CD4-positive, alpha-beta T cell treated with Interleukin-21 for 1 hour (primary cell): ENCODE measurements around the gene HBB.

Experiments used
- DNase-seq: peaks from one replicate; pipeline ENCODE4 v3.0.0-alpha.2; 2020

The HBB gene

DNA sequence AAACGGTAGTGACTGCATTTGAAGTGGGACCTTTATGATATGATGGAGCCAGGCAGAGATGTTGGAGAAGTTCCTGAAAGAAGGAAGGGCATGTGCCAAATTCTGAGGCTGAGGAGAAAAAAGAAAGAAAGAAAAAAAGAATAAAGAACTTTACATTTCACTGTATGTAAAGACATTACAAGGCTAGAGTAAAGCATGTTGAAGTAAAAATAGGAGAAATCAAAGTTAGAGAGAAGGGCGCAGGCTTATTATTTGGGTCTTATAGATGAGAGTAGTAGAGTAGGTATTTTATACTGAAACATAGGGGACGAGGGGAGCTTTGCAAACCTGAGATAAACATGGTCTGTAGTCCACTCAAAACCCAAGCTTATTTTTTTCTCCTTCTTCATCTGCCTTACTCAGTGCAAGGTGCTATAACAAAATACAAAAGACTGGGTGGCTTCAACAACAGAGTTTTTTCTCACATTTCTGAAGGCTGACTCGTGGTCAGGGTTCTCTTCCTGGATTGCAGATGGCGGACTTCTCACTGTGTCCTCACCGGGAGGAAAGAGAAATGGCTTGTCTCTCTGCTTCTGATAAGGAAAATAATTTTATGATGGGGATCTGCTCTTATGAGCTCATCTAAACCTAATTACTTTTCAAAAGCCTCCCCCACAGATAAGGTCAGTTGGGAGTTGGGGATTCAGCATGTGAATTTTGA, 20.1 kb upstream of the HBB start:
- DNase-seq = no peak

- DNase-seq = no peak
These were observed 18.3 kb upstream of the HBB start for GRCh38 chr11:5245155-5245554.

DNA sequence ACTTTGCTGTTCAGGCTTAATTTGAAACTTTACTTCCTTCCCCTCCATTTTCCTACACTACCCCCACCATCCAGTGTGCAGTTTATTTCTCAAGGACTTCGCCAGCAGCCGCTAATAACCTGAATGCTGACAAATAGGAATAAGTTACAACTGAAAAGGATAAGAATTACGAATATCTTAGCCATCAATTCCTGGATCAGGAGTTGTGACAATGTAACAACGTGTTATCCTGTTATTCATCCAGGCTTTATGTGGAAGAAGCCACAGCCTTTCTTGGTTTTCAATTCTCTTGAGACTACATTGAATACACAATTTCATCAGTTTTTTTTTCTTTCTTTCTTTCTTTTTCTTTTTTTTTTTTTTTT, 16.9 kb upstream of the HBB start:
- no peak for DNase-seq

GRCh38 chr11:5242933-5243815, 16.3 kb upstream of the HBB start:
- DNase-seq = no peak

DNA sequence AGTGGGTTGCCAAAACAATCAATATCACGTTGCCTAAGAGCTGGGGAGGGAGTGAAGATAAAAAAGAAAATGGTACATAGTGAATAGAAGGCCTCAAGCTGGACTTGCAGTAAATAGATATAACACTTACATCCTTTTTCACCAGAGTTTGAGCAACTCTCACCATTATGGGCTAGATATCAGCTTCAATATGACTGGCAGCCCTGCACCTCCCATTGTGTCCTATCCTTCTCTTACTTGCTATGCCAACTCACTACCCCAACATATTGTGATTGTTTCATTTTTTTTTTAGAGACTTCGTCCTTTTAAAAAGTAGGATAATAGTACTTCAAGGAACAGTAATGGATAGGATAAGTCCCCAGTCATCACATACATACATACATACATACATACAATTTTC, 15.3 kb upstream of the HBB start:
- no peak for DNase-seq

DNA sequence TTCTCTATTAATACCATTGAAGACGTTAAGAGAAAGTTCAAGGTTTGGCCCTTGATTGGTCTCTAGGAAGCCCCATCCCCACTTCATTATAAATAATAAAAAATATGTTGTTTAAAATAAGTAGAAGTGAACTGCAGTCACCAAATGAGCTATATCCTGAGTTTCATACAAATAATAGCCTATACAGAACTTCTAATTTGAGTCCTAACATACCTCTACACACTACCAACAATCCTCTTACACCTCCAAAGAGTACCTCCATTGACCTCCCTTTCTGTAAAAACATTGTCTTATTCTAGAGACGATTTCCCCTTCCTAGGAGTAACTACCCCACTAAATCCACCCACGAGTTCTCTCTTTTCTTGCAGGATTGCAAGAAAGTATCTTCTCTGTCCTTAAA, 14.6 kb upstream of the HBB start:
- DNase-seq = no peak

DNA sequence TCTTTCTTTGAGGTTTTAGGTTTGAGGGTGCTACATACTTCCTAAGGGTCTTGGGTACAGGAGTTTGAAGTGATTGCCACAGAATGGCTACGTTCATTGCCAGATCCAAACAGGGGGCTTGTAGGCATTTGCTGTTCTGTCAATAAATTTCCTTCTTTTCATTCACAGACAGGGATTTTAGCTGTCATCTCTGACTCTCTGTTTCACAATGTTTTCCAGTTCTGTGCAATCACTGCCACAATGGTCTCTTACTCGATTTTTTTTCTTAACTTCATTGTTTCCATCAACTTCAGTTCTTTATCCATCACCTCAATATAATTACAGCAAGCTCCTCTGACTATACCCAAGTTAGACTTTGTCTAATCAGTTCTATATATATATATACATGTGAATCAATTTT, 13.6 kb upstream of the HBB start:
- no peak for DNase-seq

DNA sequence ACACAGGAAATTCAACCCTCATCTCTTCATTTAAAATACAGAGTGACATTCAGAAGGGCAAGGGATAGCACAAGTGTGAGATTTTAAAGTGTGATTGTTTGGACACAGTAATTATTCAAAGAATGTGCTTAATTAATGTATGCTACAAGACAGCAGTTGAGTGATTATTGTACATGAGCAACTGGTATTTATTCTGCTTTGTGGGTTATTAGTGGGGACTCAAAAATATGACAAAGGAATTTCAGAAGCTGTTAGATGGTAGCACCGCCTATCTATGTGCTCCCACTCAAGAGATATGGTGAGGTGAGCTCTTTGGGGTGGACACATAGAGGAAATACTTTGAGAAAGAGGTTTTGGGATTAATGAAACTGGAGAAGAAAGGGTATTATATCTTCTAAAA, 13.2 kb upstream of the HBB start:
- DNase-seq = no peak

DNA sequence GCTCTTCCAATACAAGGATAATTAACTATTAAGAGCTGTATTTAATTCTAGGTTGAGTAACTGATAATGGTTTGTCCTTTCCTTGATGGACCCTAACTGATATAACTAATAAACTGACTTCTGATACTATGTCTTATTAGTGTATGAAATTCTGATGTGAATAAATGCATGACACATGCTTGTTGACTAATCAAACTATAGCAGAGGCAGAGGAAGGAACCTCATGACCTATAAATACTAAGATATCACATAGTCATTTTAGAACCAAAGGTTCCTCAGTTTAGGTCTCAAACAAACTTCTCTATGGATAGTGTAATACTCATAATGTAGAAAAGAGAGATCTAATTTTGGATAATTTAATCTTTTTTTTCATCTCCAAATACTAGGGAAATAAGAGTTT, 12.2 kb upstream of the HBB start:
- DNase-seq = no peak

- DNase-seq = no peak
These were observed 11.6 kb upstream of the HBB start for GRCh38 chr11:5238486-5238885.

DNA sequence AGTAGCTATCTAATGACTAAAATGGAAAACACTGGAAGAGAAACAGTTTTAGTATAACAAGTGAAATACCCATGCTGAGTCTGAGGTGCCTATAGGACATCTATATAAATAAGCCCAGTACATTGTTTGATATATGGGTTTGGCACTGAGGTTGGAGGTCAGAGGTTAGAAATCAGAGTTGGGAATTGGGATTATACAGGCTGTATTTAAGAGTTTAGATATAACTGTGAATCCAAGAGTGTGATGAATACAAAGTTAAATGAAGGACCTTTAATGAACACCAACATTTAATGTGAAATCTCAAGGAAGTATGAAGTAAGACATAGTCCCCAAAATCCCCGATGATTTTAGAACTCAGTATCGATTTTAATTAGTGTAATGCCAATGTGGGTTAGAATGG, 10.5 kb upstream of the HBB start:
- DNase-seq = no peak

GRCh38 chr11:5235364-5236095, 8.7 kb upstream of the HBB start:
- no peak for DNase-seq

DNA sequence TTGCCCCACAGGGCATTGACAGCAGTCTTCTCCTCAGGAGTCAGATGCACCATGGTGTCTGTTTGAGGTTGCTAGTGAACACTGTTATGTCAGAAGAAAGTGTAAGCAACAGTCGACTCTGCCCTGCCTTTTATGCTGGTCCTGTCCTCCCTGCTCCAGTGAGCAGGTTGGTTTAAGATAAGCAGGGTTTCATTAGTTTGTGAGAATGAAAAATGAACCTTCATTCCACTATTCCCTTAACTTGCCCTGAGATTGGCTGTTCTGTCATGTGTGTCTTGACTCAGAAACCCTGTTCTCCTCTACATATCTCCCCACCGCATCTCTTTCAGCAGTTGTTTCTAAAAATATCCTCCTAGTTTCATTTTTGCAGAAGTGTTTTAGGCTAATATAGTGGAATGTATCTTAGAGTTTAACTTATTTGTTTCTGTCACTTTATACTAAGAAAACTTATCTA, 7.5 kb upstream of the HBB start, which contains the start of gene HBD:
Gene HBD, minus strand, starts transcription at position 103 of the 454 bp plus-strand sequence. Its CDS starts 50 bp downstream, at position 53.
- DNase-seq = no peak

DNA sequence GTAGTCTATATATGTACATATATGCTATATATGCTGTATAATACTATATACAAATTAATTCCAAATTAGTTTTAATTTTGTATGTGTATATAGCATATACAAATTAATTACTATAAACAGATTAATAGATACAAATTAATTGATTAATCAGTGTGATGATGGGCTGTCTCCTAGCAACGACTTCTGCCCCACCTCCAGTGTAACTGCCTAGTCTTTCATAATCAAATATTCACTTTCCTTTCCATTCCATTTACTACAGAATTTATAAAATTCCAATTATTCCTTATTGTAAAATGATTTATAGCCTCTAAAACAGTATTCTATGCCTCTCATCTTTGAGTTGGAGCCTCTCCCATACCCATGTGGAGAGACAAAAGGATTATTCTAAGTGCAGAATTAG, 6.4 kb upstream of the HBB start:
- no peak for DNase-seq

GRCh38 chr11:5232821-5233220, 6.0 kb upstream of the HBB start:
- DNase-seq = no peak

DNA sequence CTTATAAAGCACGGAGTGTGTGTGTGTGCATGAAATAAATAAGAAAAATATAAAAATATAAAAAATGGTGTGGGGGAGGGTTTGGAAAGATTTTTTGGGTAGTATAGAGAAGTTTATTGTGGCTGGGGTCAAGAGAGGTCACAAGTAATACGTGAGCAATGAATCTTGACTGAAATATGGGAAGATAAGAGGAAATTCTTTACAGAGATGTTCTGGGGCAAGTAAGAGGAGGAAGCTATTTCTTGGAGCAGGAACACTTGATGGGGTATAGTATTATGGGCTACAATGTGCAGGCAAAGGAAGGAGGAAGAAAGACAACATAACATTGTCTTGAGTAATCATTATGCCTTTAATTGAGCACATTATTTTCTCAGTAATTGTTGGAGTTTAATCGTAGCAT, 5.3 kb upstream of the HBB start:
- no peak for DNase-seq

DNA sequence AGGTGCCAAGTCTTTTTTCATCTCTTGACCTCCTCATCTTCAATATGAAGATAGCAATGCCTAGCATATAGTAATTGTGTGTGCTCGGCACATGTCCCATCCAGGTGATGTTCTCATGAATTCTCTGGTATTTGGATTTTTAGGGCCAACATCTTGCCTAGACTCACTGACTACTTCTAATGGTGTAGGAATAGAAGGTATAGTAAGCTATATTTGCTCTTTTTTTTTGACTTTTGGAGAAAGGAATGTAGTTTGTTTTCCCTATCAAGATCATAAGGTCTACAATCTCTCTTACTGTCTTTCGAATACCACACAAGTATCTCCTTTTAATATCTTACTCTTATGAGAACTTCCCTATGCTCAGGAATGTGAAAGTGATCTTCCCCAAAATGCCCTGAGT, 4.2 kb upstream of the HBB start:
- DNase-seq = no peak

GRCh38 chr11:5230266-5230665, 3.4 kb upstream of the HBB start:
- no peak for DNase-seq

DNA sequence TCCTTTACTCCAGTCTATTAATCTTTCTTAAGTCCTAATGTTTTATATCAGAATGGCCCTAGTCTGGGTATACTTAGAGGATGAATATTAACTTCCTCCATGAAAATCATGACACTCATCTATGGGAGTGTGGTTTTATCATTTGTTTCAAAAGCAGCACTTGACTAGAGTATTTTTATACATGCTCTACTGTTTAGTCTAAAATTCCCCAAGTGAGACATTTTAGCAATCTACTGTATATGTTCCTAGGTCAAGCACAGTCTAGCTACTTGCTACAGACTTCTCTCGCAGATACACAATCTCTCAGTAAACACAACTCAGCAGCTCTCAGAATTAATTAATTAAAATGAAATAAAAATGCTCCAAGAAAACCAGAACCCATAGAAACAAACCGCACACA, 2.9 kb upstream of the HBB start:
- no peak for DNase-seq

GRCh38 chr11:5229356-5229755, 2.5 kb upstream of the HBB start:
- no peak for DNase-seq

GRCh38 chr11:5228124-5228523, 1.3 kb upstream of the HBB start:
- no peak for DNase-seq

GRCh38 chr11:5227681-5228080, 810 bp upstream of the HBB start:
- no peak for DNase-seq

DNA sequence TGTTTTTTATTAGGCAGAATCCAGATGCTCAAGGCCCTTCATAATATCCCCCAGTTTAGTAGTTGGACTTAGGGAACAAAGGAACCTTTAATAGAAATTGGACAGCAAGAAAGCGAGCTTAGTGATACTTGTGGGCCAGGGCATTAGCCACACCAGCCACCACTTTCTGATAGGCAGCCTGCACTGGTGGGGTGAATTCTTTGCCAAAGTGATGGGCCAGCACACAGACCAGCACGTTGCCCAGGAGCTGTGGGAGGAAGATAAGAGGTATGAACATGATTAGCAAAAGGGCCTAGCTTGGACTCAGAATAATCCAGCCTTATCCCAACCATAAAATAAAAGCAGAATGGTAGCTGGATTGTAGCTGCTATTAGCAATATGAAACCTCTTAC, 1.4 kb downstream of the HBB start:
- no peak for DNase-seq
